PC-9 (cell line): Measurements from ENCODE around the gene ADORA1.

Source experiments
- EZH2 ChIP-seq: fragments of 200-600 bp; sonication (generic); IDR thresholded peaks from 2 replicates; pipeline ENCODE4 v1.8.0; 2017; ENCODE audit warnings: antibody characterized with exemption, low read depth
- TF ChIP-seq, protein P1 (sequence below): fragments of 200-600 bp; sonication (generic); conservative IDR thresholded peaks from 2 replicates; pipeline ENCODE4 v1.6.1; 2017; ENCODE audit warnings: mixed run types, antibody characterized with exemption, mild to moderate bottlenecking, moderate library complexity

DNA sequence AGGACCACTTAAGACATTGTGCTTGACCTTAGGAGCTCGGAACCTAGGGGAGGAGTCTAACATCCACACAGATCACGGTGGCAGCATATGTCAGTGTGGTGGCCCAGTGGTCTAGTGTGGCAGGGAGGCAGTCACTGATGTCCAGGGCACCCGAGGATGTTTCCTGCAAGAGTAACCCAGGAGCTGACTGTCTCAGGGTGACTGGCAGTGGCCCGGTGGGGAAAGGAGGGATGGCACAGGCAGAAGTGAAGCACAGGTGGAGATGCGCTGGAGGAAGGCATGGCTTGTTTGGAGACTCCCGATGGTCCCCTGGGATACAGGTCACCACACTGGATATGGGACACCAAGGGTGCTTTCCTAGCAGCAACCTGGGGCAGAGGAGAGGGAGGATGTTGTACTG lies 85.6 kb downstream of the ADORA1 start:
- TF ChIP-seq, protein P1, sequence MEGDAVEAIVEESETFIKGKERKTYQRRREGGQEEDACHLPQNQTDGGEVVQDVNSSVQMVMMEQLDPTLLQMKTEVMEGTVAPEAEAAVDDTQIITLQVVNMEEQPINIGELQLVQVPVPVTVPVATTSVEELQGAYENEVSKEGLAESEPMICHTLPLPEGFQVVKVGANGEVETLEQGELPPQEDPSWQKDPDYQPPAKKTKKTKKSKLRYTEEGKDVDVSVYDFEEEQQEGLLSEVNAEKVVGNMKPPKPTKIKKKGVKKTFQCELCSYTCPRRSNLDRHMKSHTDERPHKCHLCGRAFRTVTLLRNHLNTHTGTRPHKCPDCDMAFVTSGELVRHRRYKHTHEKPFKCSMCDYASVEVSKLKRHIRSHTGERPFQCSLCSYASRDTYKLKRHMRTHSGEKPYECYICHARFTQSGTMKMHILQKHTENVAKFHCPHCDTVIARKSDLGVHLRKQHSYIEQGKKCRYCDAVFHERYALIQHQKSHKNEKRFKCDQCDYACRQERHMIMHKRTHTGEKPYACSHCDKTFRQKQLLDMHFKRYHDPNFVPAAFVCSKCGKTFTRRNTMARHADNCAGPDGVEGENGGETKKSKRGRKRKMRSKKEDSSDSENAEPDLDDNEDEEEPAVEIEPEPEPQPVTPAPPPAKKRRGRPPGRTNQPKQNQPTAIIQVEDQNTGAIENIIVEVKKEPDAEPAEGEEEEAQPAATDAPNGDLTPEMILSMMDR, result no peak
- TF ChIP-seq EZH2, result no peak
